Neural crest cell (in vitro differentiated cells): ENCODE data around the gene TERF2IP. TPM values are rescaled to one million over a fixed set of nuclear protein-coding genes. Genes with fewer than 3 reads are reported as not detected.

Source experiments
- DNase-seq: peaks from one replicate; pipeline ENCODE4 v3.0.0; 2021; ENCODE audit warnings: low read depth, mixed read lengths, low spot score
- H3K27ac Mint-ChIP-seq: one replicate; pipeline ENCODE4 v1.8.0; 2021; ENCODE audit warnings: mild to moderate bottlenecking, mixed read lengths; ENCODE audit not compliant: unreplicated experiment
- H3K27me3 Mint-ChIP-seq: 2 replicates; pipeline ENCODE4 v1.8.0; 2021; ENCODE audit warnings: low read depth, mild to moderate bottlenecking, mixed read lengths
- H3K36me3 Mint-ChIP-seq: 2 replicates; pipeline ENCODE4 v1.8.0; 2021; ENCODE audit warnings: low read depth, mild to moderate bottlenecking, mixed read lengths
- H3K4me1 Mint-ChIP-seq: 2 replicates; pipeline ENCODE4 v1.8.0; 2021; ENCODE audit warnings: mixed read lengths
- H3K4me3 Mint-ChIP-seq: one replicate; pipeline ENCODE4 v1.8.0; 2021; ENCODE audit warnings: mild to moderate bottlenecking, mixed read lengths
- H3K9me3 Mint-ChIP-seq: 2 replicates; pipeline ENCODE4 v1.8.0; 2021; ENCODE audit warnings: mixed read lengths
- CTCF ChIP-seq: fragments of 200-600 bp; sonication (generic); conservative IDR thresholded peaks from 2 replicates; pipeline ENCODE4 v1.5.0; 2021; ENCODE audit warnings: antibody characterized with exemption, mild to moderate bottlenecking
- total RNA-seq: library from RNA; stranded (reverse); gene quantifications from 2 replicates; pipeline ENCODE4 v1.2.1, GENCODE V29; 2021

Gene TERF2IP
- total RNA-seq, 1 donor from 2014 or later, result 47.2 TPM

GRCh38 chr16:75679366-75679765 is 31.8 kb downstream of the TERF2IP start:
- no peak for DNase-seq
- peaks cover 19% of the 10 kb centered on the region for H3K9me3 Mint-ChIP-seq
- TF ChIP-seq CTCF, result no peak
- H3K4me1 Mint-ChIP-seq, result no peaks in the 10 kb centered on the region
- no peak overlapping the region for H3K27ac Mint-ChIP-seq
- no peaks in the 10 kb centered on the region for H3K27me3 Mint-ChIP-seq
- no peak overlapping the region for H3K4me3 Mint-ChIP-seq
- H3K36me3 Mint-ChIP-seq, result peaks cover 22% of the 10 kb centered on the region

GRCh38 chr16:75682308-75682707 is 34.7 kb downstream of the TERF2IP start:
- no peaks in the 10 kb centered on the region for H3K27me3 Mint-ChIP-seq
- no peak for TF ChIP-seq CTCF
- H3K4me1 Mint-ChIP-seq, result no peaks in the 10 kb centered on the region
- peaks cover 25% of the 10 kb centered on the region for H3K9me3 Mint-ChIP-seq
- H3K27ac Mint-ChIP-seq, result no peak overlapping the region
- DNase-seq, result no peak
- H3K36me3 Mint-ChIP-seq, result peaks cover 29% of the 10 kb centered on the region
- H3K4me3 Mint-ChIP-seq, result no peak overlapping the region

GRCh38 chr16:75687361-75687760 is 39.8 kb downstream of the TERF2IP start:
- Mint-ChIP-seq H3K4me3 (no peak overlapping the region), H3K9me3 (peaks cover 30% of the 10 kb centered on the region), H3K27ac (no peak overlapping the region)

GRCh38 chr16:75695708-75696107 is 48.1 kb downstream of the TERF2IP start:
- peak; percentile 29 for TF ChIP-seq CTCF
- DNase-seq, result no peak
- Mint-ChIP-seq H3K4me3 (no peak overlapping the region), H3K4me1 (no peaks in the 10 kb centered on the region), H3K27ac (no peak overlapping the region), H3K9me3 (no peaks in the 10 kb centered on the region), H3K36me3 (no peaks in the 10 kb centered on the region), H3K27me3 (no peaks in the 10 kb centered on the region)

More at GRCh38 chr16:75687361-75687760, 39.8 kb downstream of the TERF2IP start:
- DNase-seq, result no peak
- Mint-ChIP-seq H3K27me3 (no peaks in the 10 kb centered on the region), H3K36me3 (peaks cover 28% of the 10 kb centered on the region), H3K4me1 (no peaks in the 10 kb centered on the region)
- TF ChIP-seq CTCF, result no peak

- H3K9me3 Mint-ChIP-seq, result no peaks in the 10 kb centered on the region
- H3K27me3 Mint-ChIP-seq, result no peaks in the 10 kb centered on the region
- H3K27ac Mint-ChIP-seq, result no peak overlapping the region
- no peak overlapping the region for H3K4me3 Mint-ChIP-seq
- no peak for DNase-seq
- TF ChIP-seq CTCF, result no peak
- no peaks in the 10 kb centered on the region for H3K4me1 Mint-ChIP-seq
- H3K36me3 Mint-ChIP-seq, result no peaks in the 10 kb centered on the region
Observed at GRCh38 chr16:75697571-75697970, 50.0 kb downstream of the TERF2IP start.

- H3K4me3 Mint-ChIP-seq, result no peak within 1 kb of the TSS
- no peaks in the 10 kb centered on the region for H3K9me3 Mint-ChIP-seq
- TF ChIP-seq CTCF, result no peak
- no peaks in the 10 kb centered on the region for H3K4me1 Mint-ChIP-seq
- no peak for DNase-seq
- H3K27ac Mint-ChIP-seq, result no peak within 1 kb of the TSS
- no peaks in the 10 kb centered on the region for H3K36me3 Mint-ChIP-seq
- H3K27me3 Mint-ChIP-seq, result no peaks in the 10 kb centered on the region
Observed at GRCh38 chr16:75701361-75701760, 53.8 kb downstream of the TERF2IP start, which contains the start of gene DUXB. TSS of gene DUXB (minus strand) at chr16:75701461. CDS start at chr16:75701418, 43 bp downstream.
